ENCODE measurements around the gene ANKRD52. TPM values are rescaled to one million over a fixed set of nuclear protein-coding genes. Genes with fewer than 3 reads are reported as not detected.
A peak's percentile ranks its signal among the peaks of the same experiment; 100 is the strongest.

Gene ANKRD52
- total RNA-seq, 1 donor from 2014 or later = 25.1 TPM

DNA sequence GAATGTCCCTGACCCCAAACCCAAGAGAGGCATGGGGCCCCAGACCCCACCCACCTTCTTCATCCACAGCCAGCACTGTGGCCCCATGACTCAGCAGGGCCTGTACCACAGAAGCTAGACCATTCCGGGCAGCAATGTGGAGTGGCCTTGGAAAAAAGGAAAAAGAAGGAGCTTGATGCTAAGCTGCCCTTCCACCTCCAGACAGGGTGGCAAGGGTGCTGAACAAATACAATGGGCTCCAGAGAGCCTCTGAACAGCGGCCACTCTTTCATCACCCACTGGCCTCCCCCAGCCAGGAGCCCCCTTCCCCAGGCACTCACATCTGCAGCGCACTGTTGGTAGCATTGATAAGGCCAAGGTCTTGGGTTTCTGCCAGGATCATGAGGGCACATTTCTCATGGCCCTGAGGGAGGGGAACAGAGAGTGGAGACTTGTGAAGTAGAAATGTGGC is 14.4 kb downstream of the ANKRD52 start:
- peaks cover 96% of the 10 kb centered on the region for H3K36me3 ChIP-seq
- intact Hi-C loops (cut with micrococcal nuclease) = no loop called here
- H3K4me1 ChIP-seq = peaks cover 20% of the 10 kb centered on the region
- H3K27ac ChIP-seq (replicated peaks) = peak overlapping the region; percentile 11
- TF ChIP-seq, protein P1, sequence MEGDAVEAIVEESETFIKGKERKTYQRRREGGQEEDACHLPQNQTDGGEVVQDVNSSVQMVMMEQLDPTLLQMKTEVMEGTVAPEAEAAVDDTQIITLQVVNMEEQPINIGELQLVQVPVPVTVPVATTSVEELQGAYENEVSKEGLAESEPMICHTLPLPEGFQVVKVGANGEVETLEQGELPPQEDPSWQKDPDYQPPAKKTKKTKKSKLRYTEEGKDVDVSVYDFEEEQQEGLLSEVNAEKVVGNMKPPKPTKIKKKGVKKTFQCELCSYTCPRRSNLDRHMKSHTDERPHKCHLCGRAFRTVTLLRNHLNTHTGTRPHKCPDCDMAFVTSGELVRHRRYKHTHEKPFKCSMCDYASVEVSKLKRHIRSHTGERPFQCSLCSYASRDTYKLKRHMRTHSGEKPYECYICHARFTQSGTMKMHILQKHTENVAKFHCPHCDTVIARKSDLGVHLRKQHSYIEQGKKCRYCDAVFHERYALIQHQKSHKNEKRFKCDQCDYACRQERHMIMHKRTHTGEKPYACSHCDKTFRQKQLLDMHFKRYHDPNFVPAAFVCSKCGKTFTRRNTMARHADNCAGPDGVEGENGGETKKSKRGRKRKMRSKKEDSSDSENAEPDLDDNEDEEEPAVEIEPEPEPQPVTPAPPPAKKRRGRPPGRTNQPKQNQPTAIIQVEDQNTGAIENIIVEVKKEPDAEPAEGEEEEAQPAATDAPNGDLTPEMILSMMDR (IDR thresholded peaks at IDR 0.05; ENCODE audit: borderline replicate concordance) = no peak
- H3K27me3 ChIP-seq (ENCODE audit: low read depth) = no peaks in the 10 kb centered on the region
- H3K4me3 ChIP-seq = no peak overlapping the region
- no peaks in the 10 kb centered on the region for H3K9me3 ChIP-seq (replicated peaks)
- DNase-seq = no peak

GRCh38 chr12:56242986-56243385 is 15.2 kb downstream of the ANKRD52 start:
- no peak for DNase-seq
- intact Hi-C loops (cut with micrococcal nuclease) = no loop called here
- no peak overlapping the region for H3K4me3 ChIP-seq
- TF ChIP-seq, protein P1 (IDR thresholded peaks at IDR 0.05; ENCODE audit: borderline replicate concordance) = no peak
- H3K27ac ChIP-seq (replicated peaks) = no peak overlapping the region
- peaks cover 88% of the 10 kb centered on the region for H3K36me3 ChIP-seq
- peaks cover 20% of the 10 kb centered on the region for H3K4me1 ChIP-seq
- no peaks in the 10 kb centered on the region for H3K9me3 ChIP-seq (replicated peaks)
- H3K27me3 ChIP-seq (ENCODE audit: low read depth) = no peaks in the 10 kb centered on the region

DNA sequence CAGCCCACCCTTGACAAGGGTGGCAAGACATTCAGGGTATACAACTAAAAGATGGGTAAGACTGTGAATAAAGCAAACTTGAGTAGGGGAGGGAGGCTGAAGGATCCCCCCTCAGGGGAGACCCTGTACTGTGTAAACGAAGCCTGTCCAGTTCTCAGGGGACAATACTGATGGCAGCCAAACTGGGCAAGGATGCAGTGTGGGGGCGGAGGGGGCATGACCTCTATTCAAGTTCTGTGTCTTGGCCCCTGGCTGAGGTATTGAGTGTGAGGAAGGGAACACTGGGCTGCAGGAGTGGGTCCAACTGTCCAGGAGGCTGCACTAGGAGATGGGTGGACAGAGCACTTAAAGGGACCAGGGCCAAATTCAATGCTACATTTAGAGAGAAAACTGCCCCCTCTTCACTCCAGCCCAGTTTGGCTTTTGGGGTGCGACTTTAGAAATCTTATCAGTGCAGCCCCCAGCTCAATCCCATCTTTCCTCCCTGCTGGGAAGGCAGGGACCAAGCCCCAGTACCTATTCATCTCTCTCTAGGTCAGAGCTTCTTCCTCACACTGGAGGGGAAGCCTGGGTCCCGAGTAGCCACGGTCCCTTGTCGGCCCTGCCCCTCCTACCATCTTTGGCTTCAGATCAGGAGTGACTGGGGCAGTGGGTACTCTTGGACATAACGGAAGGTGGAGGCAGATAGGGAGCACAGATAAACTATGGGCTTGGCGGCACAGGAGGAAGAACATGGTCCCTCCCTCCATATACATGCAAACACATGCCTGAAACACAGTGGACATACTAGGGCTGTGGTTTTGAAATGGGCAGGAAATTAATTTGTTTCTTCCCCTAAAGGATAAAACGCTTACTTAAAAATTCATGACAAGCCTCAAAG is 16.5 kb downstream of the ANKRD52 start:
- Histone ChIP-seq H3K4me1 (peaks cover 20% of the 10 kb centered on the region), H3K36me3 (peaks cover 75% of the 10 kb centered on the region), H3K27me3 (ENCODE audit: low read depth) (no peaks in the 10 kb centered on the region), H3K9me3 (replicated peaks) (no peaks in the 10 kb centered on the region), H3K4me3 (no peak overlapping the region), H3K27ac (replicated peaks) (no peak overlapping the region)
- intact Hi-C loops (cut with micrococcal nuclease) = no loop called here
- TF ChIP-seq, protein P1 (IDR thresholded peaks at IDR 0.05; ENCODE audit: borderline replicate concordance) = no peak
- no peak for DNase-seq

- Histone ChIP-seq H3K27ac (replicated peaks) (no peak overlapping the region), H3K9me3 (replicated peaks) (no peaks in the 10 kb centered on the region), H3K27me3 (ENCODE audit: low read depth) (no peaks in the 10 kb centered on the region), H3K4me1 (no peaks in the 10 kb centered on the region), H3K36me3 (peaks cover 34% of the 10 kb centered on the region), H3K4me3 (no peak overlapping the region)
- TF ChIP-seq, protein P1 (IDR thresholded peaks at IDR 0.05; ENCODE audit: borderline replicate concordance) = no peak
- intact Hi-C loops (cut with micrococcal nuclease) = no loop called here
- DNase-seq = no peak
Measured at GRCh38 chr12:56237552-56237951, 20.6 kb downstream of the ANKRD52 start.

DNA sequence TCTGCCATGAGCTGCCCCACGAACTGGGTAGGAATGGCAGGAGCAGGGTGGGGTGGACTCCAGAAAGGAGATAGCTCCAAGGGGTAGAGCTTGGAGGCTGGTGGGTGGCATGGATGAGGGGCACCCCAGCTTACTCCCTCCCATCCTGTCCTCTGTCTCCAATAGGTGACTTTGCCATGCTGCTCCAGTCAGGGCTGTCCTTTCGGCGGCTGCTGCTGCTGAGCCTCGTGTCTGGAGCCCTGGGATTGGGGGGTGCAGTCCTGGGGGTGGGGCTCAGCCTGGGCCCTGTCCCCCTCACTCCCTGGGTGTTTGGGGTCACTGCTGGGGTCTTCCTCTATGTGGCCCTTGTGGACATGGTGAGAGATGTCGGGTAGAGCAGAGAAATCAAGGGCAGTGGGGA is 21.2 kb downstream of the ANKRD52 start:
- Histone ChIP-seq H3K9me3 (replicated peaks) (no peaks in the 10 kb centered on the region), H3K4me3 (no peak overlapping the region), H3K27me3 (ENCODE audit: low read depth) (no peaks in the 10 kb centered on the region), H3K36me3 (peaks cover 28% of the 10 kb centered on the region), H3K27ac (replicated peaks) (no peak overlapping the region), H3K4me1 (no peaks in the 10 kb centered on the region)
- intact Hi-C loops (cut with micrococcal nuclease) = no loop called here
- no peak for DNase-seq
- TF ChIP-seq, protein P1 (IDR thresholded peaks at IDR 0.05; ENCODE audit: borderline replicate concordance) = no peak

Data from left ventricle myocardium inferior (tissue), 1 donor.